ENCODE data around the gene RHOXF2. TPM values are rescaled to one million over a fixed set of nuclear protein-coding genes. Genes with fewer than 3 reads are reported as not detected.
"Not testable (repeated sequence)": the region's sequence is repeated elsewhere in the genome, so short reads cannot be mapped to it uniquely, and the experiment has no call there.

The RHOXF2 gene
- total RNA-seq: not detected

GRCh38 chrX:120158313-120158712 lies at the start of gene RHOXF2:
RHOXF2 (plus strand) TSS chrX:120158613; CDS start chrX:120158751, 138 bp downstream.
- not testable (repeated sequence) for TF ChIP-seq CTCF (IDR thresholded peaks at IDR 0.05; ENCODE audit: low read depth)

- TF ChIP-seq CTCF (IDR thresholded peaks at IDR 0.05; ENCODE audit: low read depth): no peak
Observed at GRCh38 chrX:120109378-120109777, 49.0 kb upstream of the RHOXF2 start.

- no peak for TF ChIP-seq CTCF (IDR thresholded peaks at IDR 0.05; ENCODE audit: low read depth)
Observed at GRCh38 chrX:120111611-120112010, 46.8 kb upstream of the RHOXF2 start.

- no peak for TF ChIP-seq CTCF (IDR thresholded peaks at IDR 0.05; ENCODE audit: low read depth)
Observed at GRCh38 chrX:120115438-120115963, 42.9 kb upstream of the RHOXF2 start, which contains the start of gene RHOXF1. RHOXF1 (minus strand) TSS chrX:120115913; CDS start chrX:120115862, 51 bp downstream.

- no peak for TF ChIP-seq CTCF (IDR thresholded peaks at IDR 0.05; ENCODE audit: low read depth)
Observed at GRCh38 chrX:120120223-120120622, 38.2 kb upstream of the RHOXF2 start.

- no peak for TF ChIP-seq CTCF (IDR thresholded peaks at IDR 0.05; ENCODE audit: low read depth)
Observed at GRCh38 chrX:120125444-120125843, 33.0 kb upstream of the RHOXF2 start.

- no peak for TF ChIP-seq CTCF (IDR thresholded peaks at IDR 0.05; ENCODE audit: low read depth)
Observed at GRCh38 chrX:120136128-120136527, 22.3 kb upstream of the RHOXF2 start.

Measured in subcutaneous adipose tissue (tissue), 4 donors.